Activated naive CD8-positive, alpha-beta T cell treated with anti-CD3 and anti-CD28 coated beads for 36 hours (primary cell): ENCODE data around the gene COTL1. TPM values are rescaled to one million over a fixed set of nuclear protein-coding genes. Genes with fewer than 3 reads are reported as not detected.
A peak's percentile ranks its signal among the peaks of the same experiment; 100 is the strongest.

Experiments used
- DNase-seq: peaks from one replicate; pipeline ENCODE4 v3.0.0; 2021
- H3K27ac Mint-ChIP-seq: one replicate; pipeline ENCODE4 v1.8.0; 2022; ENCODE audit warnings: mild to moderate bottlenecking, moderate library complexity, mixed read lengths
- H3K27me3 Mint-ChIP-seq: one replicate; pipeline ENCODE4 v1.8.0; 2022; ENCODE audit warnings: mild to moderate bottlenecking, mixed read lengths
- H3K36me3 Mint-ChIP-seq: one replicate; pipeline ENCODE4 v1.8.0; 2021; ENCODE audit warnings: mild to moderate bottlenecking, mixed read lengths
- H3K4me1 Mint-ChIP-seq: one replicate; pipeline ENCODE4 v1.8.0; 2021; ENCODE audit warnings: mixed read lengths
- H3K4me3 Mint-ChIP-seq: one replicate; pipeline ENCODE4 v1.8.0; 2022; ENCODE audit warnings: mild to moderate bottlenecking, moderate library complexity, mixed read lengths
- H3K9me3 Mint-ChIP-seq: one replicate; pipeline ENCODE4 v1.8.0; 2022; ENCODE audit warnings: mixed read lengths
- total RNA-seq, 2 experiments: library from RNA; stranded (reverse); gene quantifications; one replicate each; pipeline ENCODE4 v1.2.3, GENCODE V29; 2021

Gene COTL1
- total RNA-seq, 2 experiments from 2014 or later, result 588 to 605 TPM

DNA sequence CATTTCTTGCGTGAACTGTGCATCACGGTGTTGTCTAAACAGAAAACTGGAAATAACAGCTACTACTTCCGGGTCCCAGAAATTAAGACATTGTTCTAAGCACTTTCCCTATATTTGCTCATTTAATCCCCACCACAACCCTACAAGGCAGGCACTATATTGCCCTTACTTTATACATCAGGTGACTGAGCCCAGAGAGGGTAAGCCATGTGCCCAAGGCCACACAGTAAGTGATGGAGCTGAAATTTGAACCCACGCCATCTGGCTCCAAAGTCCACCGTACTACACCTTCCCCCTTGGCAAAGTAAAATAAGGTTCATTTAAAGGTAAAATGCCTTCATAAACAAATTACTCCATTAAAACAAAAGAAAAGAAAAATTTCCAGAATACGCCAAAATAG is 33.2 kb downstream of the COTL1 start:
- Mint-ChIP-seq H3K27ac (peak overlapping the region; percentile 51), H3K4me1 (peaks cover 18% of the 10 kb centered on the region), H3K9me3 (no peaks in the 10 kb centered on the region)

DNA sequence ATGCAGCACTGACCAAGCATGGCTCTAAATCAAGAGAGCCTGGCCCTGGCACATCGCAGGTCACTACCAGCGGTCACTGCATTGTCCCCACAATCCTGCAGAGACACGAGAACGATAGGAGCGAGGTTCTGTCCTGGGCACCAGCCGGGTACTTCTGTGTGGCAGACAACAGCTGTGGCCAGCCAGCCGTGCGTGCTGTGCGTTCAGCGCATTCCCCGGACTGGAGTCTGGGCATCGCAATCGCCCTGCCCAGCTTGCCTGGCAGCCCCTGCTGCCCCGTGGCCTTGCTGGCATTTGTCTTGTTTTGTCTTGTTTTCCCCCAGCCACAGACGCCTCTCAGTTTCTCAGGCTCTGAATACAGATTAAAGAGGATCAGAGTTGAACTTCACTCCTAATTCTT is 33.9 kb downstream of the COTL1 start:
- DNase-seq, result no peak
- H3K27ac Mint-ChIP-seq, result no peak overlapping the region
- no peak overlapping the region for H3K4me3 Mint-ChIP-seq
- no peaks in the 10 kb centered on the region for H3K27me3 Mint-ChIP-seq
- peaks cover 21% of the 10 kb centered on the region for H3K4me1 Mint-ChIP-seq
- no peaks in the 10 kb centered on the region for H3K9me3 Mint-ChIP-seq
- peaks cover 36% of the 10 kb centered on the region for H3K36me3 Mint-ChIP-seq

More for the DNA sequence above, 33.2 kb downstream of the COTL1 start:
- no peak for DNase-seq
- no peak overlapping the region for H3K4me3 Mint-ChIP-seq
- H3K27me3 Mint-ChIP-seq, result no peaks in the 10 kb centered on the region
- peaks cover 35% of the 10 kb centered on the region for H3K36me3 Mint-ChIP-seq

DNA sequence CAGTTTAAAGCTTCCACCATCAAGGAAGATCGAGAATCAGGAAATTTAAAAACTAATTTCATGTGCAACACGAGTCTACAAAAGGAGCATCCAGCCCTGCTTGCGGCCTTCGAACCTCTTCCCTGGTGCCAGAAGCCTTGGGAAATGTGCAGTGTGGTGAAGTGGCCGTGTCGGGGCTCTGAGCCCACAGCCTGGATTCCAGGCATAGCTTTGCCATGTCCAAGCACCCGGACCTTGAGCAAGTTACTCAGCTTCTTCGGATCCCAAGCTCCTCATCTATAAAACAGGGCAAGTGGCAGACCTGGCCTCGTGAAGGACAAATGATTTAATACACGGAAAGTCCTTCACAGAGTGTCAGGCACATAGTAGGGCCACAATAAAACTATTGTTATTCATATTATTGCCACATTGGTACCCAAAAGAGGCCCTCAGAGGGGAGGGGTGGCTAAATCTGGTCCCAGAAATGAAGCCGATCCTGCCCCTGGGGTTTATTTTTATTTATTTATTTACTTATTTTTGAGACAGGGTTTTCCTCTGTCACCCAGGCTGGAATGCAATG is 34.8 kb downstream of the COTL1 start:
- H3K36me3 Mint-ChIP-seq, result peaks cover 35% of the 10 kb centered on the region
- no peak overlapping the region for H3K27ac Mint-ChIP-seq
- peaks cover 30% of the 10 kb centered on the region for H3K4me1 Mint-ChIP-seq
- H3K27me3 Mint-ChIP-seq, result no peaks in the 10 kb centered on the region
- H3K4me3 Mint-ChIP-seq, result no peak overlapping the region
- DNase-seq, result no peak
- H3K9me3 Mint-ChIP-seq, result no peaks in the 10 kb centered on the region

DNA sequence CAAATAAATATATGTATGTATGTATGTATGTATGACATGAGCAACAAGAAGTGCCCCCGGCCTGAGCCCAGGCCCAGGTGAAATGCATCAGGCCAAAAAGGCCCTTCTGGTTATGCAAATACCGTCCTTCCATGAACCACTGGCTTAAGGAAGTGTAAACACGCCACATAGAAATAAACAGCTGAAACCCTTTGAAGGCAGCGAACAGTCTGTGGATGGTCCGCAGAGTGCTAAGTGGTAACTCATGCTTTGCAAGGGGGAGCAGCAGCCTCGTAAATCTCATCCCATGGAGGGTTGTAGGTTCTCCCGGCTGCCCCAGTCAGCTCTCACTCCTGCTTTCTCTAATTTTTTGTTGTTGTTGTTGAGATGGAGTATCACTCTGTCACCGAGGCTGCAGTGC is 36.7 kb downstream of the COTL1 start:
- no peak overlapping the region for H3K27ac Mint-ChIP-seq
- H3K36me3 Mint-ChIP-seq, result peaks cover 37% of the 10 kb centered on the region
- no peak for DNase-seq
- no peaks in the 10 kb centered on the region for H3K27me3 Mint-ChIP-seq
- H3K4me1 Mint-ChIP-seq, result peaks cover 46% of the 10 kb centered on the region
- H3K4me3 Mint-ChIP-seq, result no peak overlapping the region
- no peaks in the 10 kb centered on the region for H3K9me3 Mint-ChIP-seq

DNA sequence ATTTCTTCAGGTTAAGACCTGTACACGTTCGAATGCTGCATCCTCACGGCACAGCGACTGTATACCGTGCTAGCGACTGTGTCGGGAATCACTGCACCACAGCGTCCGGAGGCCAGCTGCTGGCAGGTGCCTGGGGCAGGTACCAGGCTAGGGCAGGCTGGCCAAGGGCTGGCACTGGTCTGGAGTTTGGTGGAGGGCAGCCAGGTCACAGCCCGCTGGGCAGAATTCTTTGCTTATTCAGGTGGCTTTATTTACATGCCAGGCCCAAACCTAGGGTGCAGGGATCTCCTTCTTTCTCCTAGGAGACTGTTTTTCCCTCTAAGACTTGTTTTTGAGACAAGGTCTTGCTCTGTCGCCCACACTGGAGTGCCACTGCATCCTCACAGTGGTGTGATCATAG is 37.9 kb downstream of the COTL1 start:
- Mint-ChIP-seq H3K9me3 (no peaks in the 10 kb centered on the region), H3K4me3 (no peak overlapping the region), H3K4me1 (peaks cover 48% of the 10 kb centered on the region), H3K27ac (peak overlapping the region; percentile 36), H3K36me3 (peaks cover 38% of the 10 kb centered on the region), H3K27me3 (no peaks in the 10 kb centered on the region)
- DNase-seq, result no peak

DNA sequence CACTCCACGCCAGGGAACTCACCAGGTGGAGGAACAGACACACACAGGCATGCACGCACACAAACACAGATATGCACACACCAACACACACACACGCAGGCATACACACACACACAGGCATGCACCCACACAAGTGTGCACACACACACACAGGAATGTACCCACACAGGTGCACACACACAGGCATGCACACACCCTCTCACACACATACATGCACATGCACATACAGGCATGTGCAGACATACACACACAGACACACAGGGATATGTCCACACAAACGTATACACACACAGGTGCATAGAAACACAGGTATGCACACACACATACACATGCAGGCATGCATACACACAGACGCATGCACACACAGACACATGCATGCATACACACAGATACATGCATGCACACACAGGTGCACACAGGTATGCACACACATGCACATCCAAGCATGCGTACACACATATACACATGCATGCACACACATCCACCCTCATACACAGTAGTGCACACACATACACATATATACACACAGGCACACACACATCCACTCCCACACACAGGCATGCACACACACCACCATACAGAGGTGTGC is 39.2 kb downstream of the COTL1 start:
- H3K27ac Mint-ChIP-seq, result no peak overlapping the region
- peaks cover 46% of the 10 kb centered on the region for H3K4me1 Mint-ChIP-seq
- no peak overlapping the region for H3K4me3 Mint-ChIP-seq
- H3K27me3 Mint-ChIP-seq, result no peaks in the 10 kb centered on the region
- DNase-seq, result no peak
- H3K9me3 Mint-ChIP-seq, result no peaks in the 10 kb centered on the region
- peaks cover 40% of the 10 kb centered on the region for H3K36me3 Mint-ChIP-seq

DNA sequence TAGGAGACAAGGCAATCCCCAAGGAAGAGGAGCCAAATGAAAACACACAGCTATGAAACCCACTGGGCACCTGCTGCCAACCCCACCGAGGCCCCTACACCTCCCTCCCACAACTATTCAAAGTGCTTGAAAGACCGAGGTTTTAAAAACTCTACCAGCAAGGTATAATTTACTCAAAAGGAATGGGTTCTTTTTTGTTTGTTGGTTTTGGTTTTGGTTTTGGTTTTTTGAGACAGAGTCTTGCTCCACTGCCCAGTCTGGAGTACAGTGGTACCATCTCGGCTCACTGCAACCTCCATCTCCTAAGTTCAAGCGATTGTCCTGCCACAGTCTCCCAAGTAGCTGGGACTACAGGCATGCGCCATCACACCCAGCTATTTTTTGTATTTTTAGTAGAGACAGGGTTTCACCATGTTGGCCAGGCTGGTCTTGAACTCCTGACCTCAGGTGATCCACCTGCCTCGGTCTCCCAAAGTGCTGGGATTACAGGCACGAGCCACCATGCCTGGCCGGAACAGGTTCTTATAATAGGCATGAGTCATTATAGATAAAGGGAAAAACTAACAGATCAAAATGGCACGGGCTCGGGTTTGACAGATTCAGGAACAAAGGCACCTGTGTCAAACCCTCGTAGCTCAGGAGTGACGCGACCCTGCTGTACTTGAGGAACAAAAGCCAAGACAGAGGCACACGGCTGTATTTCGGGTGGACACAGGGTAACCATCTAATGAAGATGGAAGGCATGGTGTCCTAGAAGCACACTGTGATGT is 40.7 kb downstream of the COTL1 start:
- peaks cover 41% of the 10 kb centered on the region for H3K4me1 Mint-ChIP-seq
- no peak for DNase-seq
- no peaks in the 10 kb centered on the region for H3K27me3 Mint-ChIP-seq
- H3K27ac Mint-ChIP-seq, result no peak overlapping the region
- no peaks in the 10 kb centered on the region for H3K9me3 Mint-ChIP-seq
- H3K36me3 Mint-ChIP-seq, result peaks cover 48% of the 10 kb centered on the region
- no peak overlapping the region for H3K4me3 Mint-ChIP-seq

DNA sequence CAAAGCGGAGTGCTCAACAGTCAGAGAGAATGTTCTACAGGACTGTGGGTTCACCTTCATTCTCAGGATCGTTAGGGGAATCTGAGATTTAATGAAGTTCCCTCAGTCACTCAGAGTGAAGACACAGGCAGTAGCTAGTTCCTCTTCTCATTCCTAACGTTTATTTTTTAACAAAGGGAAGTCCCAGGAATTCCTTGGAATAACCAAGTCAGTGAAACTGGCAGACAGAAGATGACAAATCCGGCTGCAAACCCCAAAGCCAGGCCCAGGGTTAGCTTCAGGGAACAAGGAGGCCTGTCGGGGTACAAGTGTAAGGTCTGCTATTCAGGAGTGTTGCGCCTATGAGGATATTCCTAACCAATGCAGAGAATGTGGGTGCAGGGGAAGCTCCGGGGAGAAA is 42.0 kb downstream of the COTL1 start:
- Mint-ChIP-seq H3K27ac (peak overlapping the region; percentile 27), H3K9me3 (peaks cover 4% of the 10 kb centered on the region), H3K27me3 (no peaks in the 10 kb centered on the region), H3K4me1 (peaks cover 41% of the 10 kb centered on the region), H3K4me3 (no peak overlapping the region), H3K36me3 (peaks cover 55% of the 10 kb centered on the region)
- no peak for DNase-seq

DNA sequence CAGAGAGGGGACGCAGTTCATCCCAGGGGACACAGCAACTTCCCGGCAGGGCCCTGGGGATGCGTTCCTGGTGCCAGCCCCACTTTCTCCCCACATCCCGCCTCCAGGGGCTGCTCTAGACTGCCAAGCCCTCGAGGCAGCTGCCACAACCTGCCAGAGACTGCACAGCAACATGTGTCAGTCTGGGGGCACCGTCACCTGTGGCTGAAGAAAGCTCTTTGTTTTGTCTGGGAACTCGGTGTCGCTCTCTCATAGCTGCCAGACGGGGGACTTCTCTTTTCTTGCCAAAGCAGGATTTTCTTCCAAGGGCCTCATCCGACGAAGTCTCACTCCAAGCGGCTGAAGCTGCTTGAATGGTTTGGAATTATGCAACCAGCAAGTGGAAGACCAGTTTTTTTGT is 43.7 kb downstream of the COTL1 start:
- Mint-ChIP-seq H3K4me1 (peaks cover 34% of the 10 kb centered on the region), H3K4me3 (no peak overlapping the region), H3K36me3 (peaks cover 63% of the 10 kb centered on the region), H3K27ac (peak overlapping the region; percentile 47), H3K27me3 (no peaks in the 10 kb centered on the region), H3K9me3 (peaks cover 12% of the 10 kb centered on the region)
- no peak for DNase-seq

DNA sequence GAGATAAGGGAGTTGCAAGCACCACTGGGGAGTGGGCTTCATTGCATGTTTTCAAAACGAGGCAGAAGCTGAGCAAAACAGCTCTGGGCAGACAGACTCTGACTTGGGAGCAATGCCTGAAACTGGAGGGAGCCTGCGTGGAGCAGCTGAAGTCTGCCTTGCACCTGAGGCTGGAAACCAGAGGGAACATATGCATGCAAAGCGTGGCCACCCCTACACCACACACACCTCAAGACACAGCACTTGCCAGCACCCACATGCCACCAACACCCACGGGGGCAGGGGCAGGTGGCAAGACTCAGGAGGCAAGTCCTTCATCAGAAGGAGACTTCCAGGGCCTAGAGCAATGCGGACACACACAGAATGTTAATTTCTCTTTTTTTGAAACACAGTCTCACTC is 45.8 kb downstream of the COTL1 start:
- Mint-ChIP-seq H3K4me1 (peaks cover 20% of the 10 kb centered on the region), H3K27me3 (no peaks in the 10 kb centered on the region), H3K27ac (no peak overlapping the region), H3K36me3 (peaks cover 73% of the 10 kb centered on the region), H3K4me3 (no peak overlapping the region), H3K9me3 (peaks cover 12% of the 10 kb centered on the region)
- DNase-seq, result no peak

DNA sequence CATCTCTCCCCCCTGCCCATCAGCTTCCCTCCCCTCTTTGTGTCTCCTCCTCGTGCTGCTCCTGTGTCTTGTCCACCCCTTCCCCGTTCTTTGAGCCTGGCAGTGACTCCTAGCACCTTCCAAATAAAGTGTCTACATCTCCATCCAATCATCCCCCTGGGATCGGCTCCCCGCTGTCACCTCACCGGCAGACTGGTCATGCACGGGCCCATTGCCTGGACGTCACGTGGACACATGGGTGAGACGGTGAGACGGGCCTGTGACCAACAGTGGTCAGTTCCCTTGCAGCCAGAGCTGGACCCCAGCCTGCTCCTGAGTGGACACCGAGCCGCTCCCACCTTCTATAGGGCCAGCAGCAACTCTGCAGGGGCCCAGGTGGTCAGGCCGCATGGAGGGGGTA is 46.4 kb downstream of the COTL1 start:
- peaks cover 12% of the 10 kb centered on the region for H3K9me3 Mint-ChIP-seq
- peaks cover 76% of the 10 kb centered on the region for H3K36me3 Mint-ChIP-seq
- H3K4me1 Mint-ChIP-seq, result peaks cover 15% of the 10 kb centered on the region
- no peaks in the 10 kb centered on the region for H3K27me3 Mint-ChIP-seq
- no peak overlapping the region for H3K27ac Mint-ChIP-seq
- peak overlapping the region; percentile 4 for H3K4me3 Mint-ChIP-seq
- DNase-seq, result no peak

DNA sequence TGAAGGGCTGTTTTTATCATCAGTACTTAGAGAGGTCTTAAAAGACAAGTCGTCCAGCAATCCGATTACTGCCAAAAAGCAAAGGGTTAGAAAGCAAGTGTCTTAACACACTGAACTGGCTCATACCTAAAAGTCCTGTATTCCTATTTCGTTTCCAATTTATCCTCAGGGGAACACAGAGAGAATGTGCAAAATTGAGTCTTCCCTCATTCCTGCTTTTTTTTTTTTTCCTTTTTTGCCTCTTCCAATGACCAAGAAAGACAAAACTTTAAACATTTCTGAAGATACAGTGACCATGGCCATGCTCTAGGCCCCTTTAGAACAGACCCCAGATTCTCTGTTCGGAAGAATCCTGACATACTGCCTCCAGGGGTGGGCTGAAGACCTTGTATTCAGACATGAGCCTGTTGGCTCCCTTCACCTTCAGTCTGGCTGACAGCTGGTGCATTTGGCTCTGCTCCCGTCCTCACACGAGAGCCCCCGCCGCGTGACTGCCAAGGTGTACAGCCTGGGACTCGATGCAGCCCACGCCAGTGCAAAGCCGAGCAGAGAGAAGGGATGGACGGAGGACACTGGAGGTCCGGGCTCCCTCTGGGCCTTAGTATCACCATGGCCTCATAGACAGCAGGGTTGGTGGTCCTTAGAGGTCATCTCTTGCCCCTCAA is 47.0 kb downstream of the COTL1 start:
- Mint-ChIP-seq H3K27me3 (no peaks in the 10 kb centered on the region), H3K36me3 (peaks cover 79% of the 10 kb centered on the region), H3K9me3 (peaks cover 12% of the 10 kb centered on the region), H3K4me3 (no peak overlapping the region), H3K27ac (peak overlapping the region; percentile 13), H3K4me1 (peaks cover 10% of the 10 kb centered on the region)
- no peak for DNase-seq

DNA sequence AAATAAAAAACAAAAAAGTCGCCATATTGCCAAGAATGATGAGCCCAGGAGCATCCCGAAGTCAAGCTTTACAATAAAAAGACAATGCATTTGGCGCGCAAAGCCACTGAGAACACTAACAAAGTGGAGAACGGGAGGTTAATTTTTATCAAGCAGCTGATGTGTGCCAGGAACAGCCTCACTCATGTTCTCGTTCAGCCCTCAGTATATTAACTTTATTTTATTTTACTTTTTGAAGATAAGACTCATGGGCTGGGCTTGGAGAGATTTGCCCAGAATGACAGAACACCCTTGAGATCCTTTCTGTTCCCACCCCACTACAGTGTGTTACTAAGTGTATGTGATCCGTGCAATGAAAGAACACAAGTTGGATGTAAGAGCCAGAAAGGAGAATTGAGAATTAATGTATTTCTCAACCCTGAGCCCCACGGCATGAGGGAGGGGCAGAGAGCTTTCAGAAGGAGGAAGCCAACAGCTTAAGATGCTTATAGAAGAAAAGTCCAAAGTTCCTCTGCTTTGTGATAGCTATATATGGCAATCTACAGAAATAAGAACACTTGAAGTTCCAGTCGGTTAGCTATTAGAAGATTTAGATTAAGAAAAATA is 48.4 kb downstream of the COTL1 start:
- H3K27ac Mint-ChIP-seq, result no peak overlapping the region
- no peak overlapping the region for H3K4me3 Mint-ChIP-seq
- DNase-seq, result no peak
- peaks cover 8% of the 10 kb centered on the region for H3K4me1 Mint-ChIP-seq
- peaks cover 12% of the 10 kb centered on the region for H3K9me3 Mint-ChIP-seq
- H3K36me3 Mint-ChIP-seq, result peaks cover 81% of the 10 kb centered on the region
- H3K27me3 Mint-ChIP-seq, result no peaks in the 10 kb centered on the region

DNA sequence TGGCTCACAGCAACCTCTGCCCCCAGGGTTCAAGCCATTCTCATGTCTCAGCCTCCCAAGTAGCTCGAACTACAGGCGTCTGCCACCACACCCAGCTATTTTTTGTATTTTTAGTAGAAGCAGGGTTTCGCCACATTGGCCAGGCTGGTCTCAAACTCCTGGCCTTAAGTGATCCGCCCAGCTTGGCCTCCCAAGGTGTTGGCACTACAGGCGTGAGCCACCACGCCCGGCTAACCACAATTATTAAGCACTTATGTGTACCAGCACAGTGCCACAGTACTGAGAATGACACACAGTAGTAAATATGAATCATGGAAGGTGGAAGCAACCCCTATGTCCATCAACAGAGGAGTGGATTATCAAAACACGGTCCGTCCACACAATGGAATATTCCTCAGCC is 49.8 kb downstream of the COTL1 start:
- Mint-ChIP-seq H3K27me3 (no peaks in the 10 kb centered on the region), H3K27ac (peak overlapping the region; percentile 61), H3K4me1 (peaks cover 8% of the 10 kb centered on the region)

More for the DNA sequence above, 49.8 kb downstream of the COTL1 start:
- H3K9me3 Mint-ChIP-seq, result peaks cover 12% of the 10 kb centered on the region
- H3K36me3 Mint-ChIP-seq, result peaks cover 80% of the 10 kb centered on the region
- H3K4me3 Mint-ChIP-seq, result no peak overlapping the region
- DNase-seq, result no peak
